AG04449 (cell line): ENCODE results near the gene ARL15.

ENCODE experiments used
- CTCF ChIA-PET: fragments of 350-600 bp; formaldehyde crosslinking; extraction: SDS; loops from one replicate; lab custom pipeline; 2021; ENCODE audit warnings: antibody characterized with exemption; lab: Yijun Ruan, JAX
- POLR2A ChIA-PET: fragments of 400-600, 350-600 bp; formaldehyde crosslinking; extraction: SDS; loops from one replicate; lab custom pipeline; 2020; ENCODE audit warnings: antibody characterized with exemption, inconsistent platforms; lab: Yijun Ruan, JAX
- DNase-seq: peaks from one replicate; pipeline ENCODE4 v3.0.0-alpha.2; 2010; ENCODE audit warnings: low read depth, low spot score
- H3K4me3 ChIP-seq: 2 replicates; pipeline ENCODE4 v1.5.1; 2011; ENCODE audit warnings: low read depth, mild to moderate bottlenecking, control low read depth, low read length
- TF ChIP-seq, protein P1 (sequence below): IDR thresholded peaks from one replicate; pipeline ENCODE4 v1.5.1; 2011; ENCODE audit warnings: mild to moderate bottlenecking, moderate library complexity, low read length, control low read depth, inconsistent platforms; ENCODE audit not compliant: insufficient read depth; ENCODE audit errors: missing control alignments

ARL15 gene

DNA sequence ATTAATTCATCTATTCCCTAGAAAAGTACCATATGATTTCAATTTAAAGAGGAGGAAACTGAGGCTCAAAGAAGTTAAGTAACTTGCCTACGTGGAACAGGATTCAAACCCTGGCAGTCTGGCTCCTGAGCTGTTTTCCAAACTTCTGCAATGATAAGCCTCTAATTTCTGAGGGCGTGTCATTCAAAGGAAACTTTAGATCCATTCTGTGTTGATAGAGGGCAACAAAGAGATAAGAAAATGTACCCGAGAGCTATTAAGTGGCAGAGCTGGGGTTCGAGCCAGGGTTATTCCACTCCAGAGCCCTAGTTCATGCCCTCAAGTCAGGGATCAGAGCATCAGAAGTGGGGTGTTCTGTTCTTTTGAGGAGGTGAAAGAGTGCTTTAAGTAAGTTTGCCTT lies 131.4 kb downstream of the ARL15 start:
- DNase-seq = no peak
- ChIA-PET CTCF (no interaction called here), POLR2A (no interaction called here)
- TF ChIP-seq, protein P1, sequence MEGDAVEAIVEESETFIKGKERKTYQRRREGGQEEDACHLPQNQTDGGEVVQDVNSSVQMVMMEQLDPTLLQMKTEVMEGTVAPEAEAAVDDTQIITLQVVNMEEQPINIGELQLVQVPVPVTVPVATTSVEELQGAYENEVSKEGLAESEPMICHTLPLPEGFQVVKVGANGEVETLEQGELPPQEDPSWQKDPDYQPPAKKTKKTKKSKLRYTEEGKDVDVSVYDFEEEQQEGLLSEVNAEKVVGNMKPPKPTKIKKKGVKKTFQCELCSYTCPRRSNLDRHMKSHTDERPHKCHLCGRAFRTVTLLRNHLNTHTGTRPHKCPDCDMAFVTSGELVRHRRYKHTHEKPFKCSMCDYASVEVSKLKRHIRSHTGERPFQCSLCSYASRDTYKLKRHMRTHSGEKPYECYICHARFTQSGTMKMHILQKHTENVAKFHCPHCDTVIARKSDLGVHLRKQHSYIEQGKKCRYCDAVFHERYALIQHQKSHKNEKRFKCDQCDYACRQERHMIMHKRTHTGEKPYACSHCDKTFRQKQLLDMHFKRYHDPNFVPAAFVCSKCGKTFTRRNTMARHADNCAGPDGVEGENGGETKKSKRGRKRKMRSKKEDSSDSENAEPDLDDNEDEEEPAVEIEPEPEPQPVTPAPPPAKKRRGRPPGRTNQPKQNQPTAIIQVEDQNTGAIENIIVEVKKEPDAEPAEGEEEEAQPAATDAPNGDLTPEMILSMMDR = no peak
- H3K4me3 ChIP-seq = no peak overlapping the region

GRCh38 chr5:54178207-54178606 lies 132.2 kb downstream of the ARL15 start:
- CTCF ChIA-PET = no interaction called here

DNA sequence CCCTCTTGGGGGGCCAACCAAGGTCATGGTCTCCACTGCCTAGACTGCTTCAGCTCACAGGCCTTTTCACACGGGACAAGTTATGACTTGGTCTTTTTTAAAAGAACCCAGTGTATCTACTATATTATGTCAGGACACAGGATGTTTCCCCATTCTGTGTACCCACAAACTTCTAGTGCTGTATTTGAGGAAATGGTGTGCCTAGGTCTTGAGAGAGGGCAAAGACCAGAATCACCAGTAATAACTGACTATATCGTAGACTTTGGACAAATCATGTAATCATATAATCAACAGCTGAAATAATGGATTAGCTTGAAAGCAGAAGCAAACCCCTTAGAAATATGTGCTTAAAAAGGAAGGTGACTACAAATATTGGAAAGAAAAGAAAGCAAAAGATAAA lies 133.3 kb downstream of the ARL15 start:
- DNase-seq = no peak
- no peak overlapping the region for H3K4me3 ChIP-seq
- ChIA-PET CTCF (no interaction called here), POLR2A (no interaction called here)
- TF ChIP-seq, protein P1 = no peak

More at GRCh38 chr5:54178207-54178606, 132.2 kb downstream of the ARL15 start:
- no peak overlapping the region for H3K4me3 ChIP-seq
- TF ChIP-seq, protein P1 = no peak
- no peak for DNase-seq
- POLR2A ChIA-PET = no interaction called here

GRCh38 chr5:54176066-54176830 lies 134.1 kb downstream of the ARL15 start:
- no peak overlapping the region for H3K4me3 ChIP-seq
- TF ChIP-seq, protein P1 = no peak
- ChIA-PET CTCF (interaction anchor here (1.0 kb wide), 1 partner anchor 10 kb away, joined by 4 read pairs; no protein-coding TSS in a partner anchor), POLR2A (no interaction called here)
- DNase-seq = no peak

DNA sequence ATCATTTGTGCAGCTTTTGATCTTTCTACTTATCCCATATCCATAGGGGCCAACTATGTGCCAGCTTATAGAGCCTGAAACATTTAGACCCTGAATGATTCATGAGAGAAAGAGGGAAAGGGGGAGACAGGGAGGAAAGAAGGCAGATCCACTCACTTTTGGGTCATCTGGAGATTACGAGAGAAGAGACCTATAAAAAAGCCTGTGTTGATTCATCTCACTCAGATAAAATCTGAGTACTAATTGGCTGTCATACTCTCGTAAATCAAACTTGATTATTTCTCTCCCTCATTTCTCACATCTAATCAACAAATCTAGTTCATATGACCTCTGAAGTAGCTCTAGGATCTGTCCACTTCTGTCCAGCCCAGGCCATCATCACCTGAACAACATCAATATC lies 137.1 kb downstream of the ARL15 start:
- CTCF ChIA-PET = interaction anchor here (1.0 kb wide), 1 partner anchor 15 kb away, joined by 3 read pairs; no protein-coding TSS in a partner anchor
- POLR2A ChIA-PET = no interaction called here
- TF ChIP-seq, protein P1 = no peak
- no peak for DNase-seq
- no peak overlapping the region for H3K4me3 ChIP-seq

- H3K4me3 ChIP-seq = no peak overlapping the region
- no peak for DNase-seq
- POLR2A ChIA-PET = no interaction called here
- TF ChIP-seq, protein P1 = no peak
- CTCF ChIA-PET = no interaction called here
These were observed 138.6 kb downstream of the ARL15 start for GRCh38 chr5:54171645-54172384.
